ENCODE data around the gene GIMAP6. TPM values are rescaled to one million over a fixed set of nuclear protein-coding genes. Genes with fewer than 3 reads are reported as not detected.

GIMAP6 gene
- total and polyA plus RNA-seq, 2 of the 13 experiments (the other 11 are each of a cell fraction or from before 2014, with no cell fraction given): not detected

DNA sequence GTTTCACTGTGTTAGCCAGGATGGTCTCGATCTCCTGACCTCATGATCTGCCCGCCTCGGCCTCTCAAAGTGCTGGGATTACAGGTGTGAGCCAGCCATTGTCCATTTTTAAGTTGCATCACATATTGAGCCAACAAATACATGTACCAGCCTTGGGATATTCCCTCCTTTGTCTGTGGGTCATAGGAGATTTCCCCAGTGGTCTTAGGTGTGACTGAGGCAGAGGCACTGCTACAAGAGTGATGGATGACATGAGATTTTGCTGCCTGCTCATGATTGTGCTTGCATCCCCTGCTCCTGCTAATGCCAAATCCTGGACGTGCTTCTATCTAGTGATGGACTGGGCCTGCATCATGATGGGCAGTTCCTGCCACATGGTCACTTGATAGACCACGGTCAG is 10.7 kb upstream of the GIMAP6 start:
- Histone ChIP-seq H3K27me3 (ENCODE audit: control insufficient read depth in 1 of 2, insufficient read depth in 2 of 2, low read length in 2 of 2) (no peaks in the 10 kb centered on the region), H3K4me1 (ENCODE audit: insufficient read depth, low read length) (no peaks in the 10 kb centered on the region), H3K4me2 (ENCODE audit: low read depth, low read length) (no peak overlapping the region), H2AFZ (ENCODE audit: low read length) (no peak overlapping the region), H3K4me3 (replicated peaks in 1 of 3; ENCODE audit: insufficient read depth in 1 of 3, low read depth in 2 of 3, low read length in 3 of 3) (no peak overlapping the region), H3K9ac (ENCODE audit: insufficient read depth, low read depth, low read length) (no peak overlapping the region), H3K79me2 (ENCODE audit: insufficient read depth, low read length) (no peaks in the 10 kb centered on the region), H3K27ac (ENCODE audit: extremely low read length, insufficient read depth, low read length) (no peak overlapping the region), H3K36me3 (replicated peaks in 1 of 2; ENCODE audit: control insufficient read depth in 1 of 2, insufficient read depth in 2 of 2, low read length in 2 of 2) (no peaks in the 10 kb centered on the region), H4K20me1 (ENCODE audit: insufficient read depth, low read length) (no peaks in the 10 kb centered on the region), H3K9me3 (ENCODE audit: low read length) (peaks cover 12% of the 10 kb centered on the region)
- 4% methylated on average over 4 of the region's 5 CpGs for WGBS (ENCODE audit: low lambda C conversion rate)
- TF ChIP-seq, protein P1, sequence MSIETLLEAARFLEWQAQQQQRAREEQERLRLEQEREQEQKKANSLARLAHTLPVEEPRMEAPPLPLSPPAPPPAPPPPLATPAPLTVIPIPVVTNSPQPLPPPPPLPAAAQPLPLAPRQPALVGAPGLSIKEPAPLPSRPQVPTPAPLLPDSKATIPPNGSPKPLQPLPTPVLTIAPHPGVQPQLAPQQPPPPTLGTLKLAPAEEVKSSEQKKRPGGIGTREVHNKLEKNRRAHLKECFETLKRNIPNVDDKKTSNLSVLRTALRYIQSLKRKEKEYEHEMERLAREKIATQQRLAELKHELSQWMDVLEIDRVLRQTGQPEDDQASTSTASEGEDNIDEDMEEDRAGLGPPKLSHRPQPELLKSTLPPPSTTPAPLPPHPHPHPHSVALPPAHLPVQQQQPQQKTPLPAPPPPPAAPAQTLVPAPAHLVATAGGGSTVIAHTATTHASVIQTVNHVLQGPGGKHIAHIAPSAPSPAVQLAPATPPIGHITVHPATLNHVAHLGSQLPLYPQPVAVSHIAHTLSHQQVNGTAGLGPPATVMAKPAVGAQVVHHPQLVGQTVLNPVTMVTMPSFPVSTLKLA (IDR thresholded peaks at IDR 0.05): no peak
- TF ChIP-seq ZKSCAN8 (CRISPR knock-in tag; IDR thresholded peaks at IDR 0.05; ENCODE audit: borderline replicate concordance): no peak
- TF ChIP-seq CCAR2 (optimal IDR thresholded peaks at IDR 0.05; ENCODE audit: low read depth, low read length): no peak
- TF ChIP-seq TBX2 (CRISPR knock-in tag; IDR thresholded peaks at IDR 0.05; ENCODE audit: borderline replicate concordance): no peak
- TF ChIP-seq, protein P2, sequence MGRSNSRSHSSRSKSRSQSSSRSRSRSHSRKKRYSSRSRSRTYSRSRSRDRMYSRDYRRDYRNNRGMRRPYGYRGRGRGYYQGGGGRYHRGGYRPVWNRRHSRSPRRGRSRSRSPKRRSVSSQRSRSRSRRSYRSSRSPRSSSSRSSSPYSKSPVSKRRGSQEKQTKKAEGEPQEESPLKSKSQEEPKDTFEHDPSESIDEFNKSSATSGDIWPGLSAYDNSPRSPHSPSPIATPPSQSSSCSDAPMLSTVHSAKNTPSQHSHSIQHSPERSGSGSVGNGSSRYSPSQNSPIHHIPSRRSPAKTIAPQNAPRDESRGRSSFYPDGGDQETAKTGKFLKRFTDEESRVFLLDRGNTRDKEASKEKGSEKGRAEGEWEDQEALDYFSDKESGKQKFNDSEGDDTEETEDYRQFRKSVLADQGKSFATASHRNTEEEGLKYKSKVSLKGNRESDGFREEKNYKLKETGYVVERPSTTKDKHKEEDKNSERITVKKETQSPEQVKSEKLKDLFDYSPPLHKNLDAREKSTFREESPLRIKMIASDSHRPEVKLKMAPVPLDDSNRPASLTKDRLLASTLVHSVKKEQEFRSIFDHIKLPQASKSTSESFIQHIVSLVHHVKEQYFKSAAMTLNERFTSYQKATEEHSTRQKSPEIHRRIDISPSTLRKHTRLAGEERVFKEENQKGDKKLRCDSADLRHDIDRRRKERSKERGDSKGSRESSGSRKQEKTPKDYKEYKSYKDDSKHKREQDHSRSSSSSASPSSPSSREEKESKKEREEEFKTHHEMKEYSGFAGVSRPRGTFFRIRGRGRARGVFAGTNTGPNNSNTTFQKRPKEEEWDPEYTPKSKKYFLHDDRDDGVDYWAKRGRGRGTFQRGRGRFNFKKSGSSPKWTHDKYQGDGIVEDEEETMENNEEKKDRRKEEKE (IDR thresholded peaks at IDR 0.05): no peak
- TF ChIP-seq ERF (CRISPR knock-in tag; IDR thresholded peaks at IDR 0.05): no peak
- TF ChIP-seq CBX5 (CRISPR knock-in tag; IDR thresholded peaks at IDR 0.05; ENCODE audit: borderline replicate concordance): no peak
- TF ChIP-seq ZNF207 (IDR thresholded peaks at IDR 0.05; ENCODE audit: borderline replicate concordance): no peak
- TF ChIP-seq WIZ (CRISPR knock-in tag; IDR thresholded peaks at IDR 0.05): no peak
- no peak for TF ChIP-seq MBNL3 (CRISPR knock-in tag; conservative IDR thresholded peaks at IDR 0.05)
- intact Hi-C loops (cut with micrococcal nuclease; ENCODE audit: unreplicated experiment) (no loop called here), in situ Hi-C loops (cut with HindIII; ENCODE audit: extremely low pct_ligation_motif_present, low pct_unique_long_range_greater_than_20kb) (no loop called here)
- DNase-seq (ENCODE audit: low spot score) (no peak), FAIRE-seq (no peak), ATAC-seq (no peak)
- ChIA-PET CTCF (ENCODE audit: low intra/inter-chr PET ratio, low total read pairs) (no interaction called here), POLR2A (no interaction called here)
- BruUV-seq (replicated peaks): no TSS peak
